Vagina (tissue), 2 donors: ENCODE data around the gene EXOC2. TPM values are rescaled to one million over a fixed set of nuclear protein-coding genes. Genes with fewer than 3 reads are reported as not detected.

Source experiments
- DNase-seq, 2 donors: peaks; one replicate each; pipeline ENCODE4 v3.0.0-alpha.2; 2017; ENCODE audit errors: extremely low spot score in 2 of 2
- H3K27ac ChIP-seq: fragments of 200-600 bp; sonication (generic); one replicate; pipeline ENCODE4 v1.5.1; 2019
- H3K27me3 ChIP-seq: fragments of 200-600 bp; sonication (generic); one replicate; pipeline ENCODE4 v1.5.1; 2019
- H3K36me3 ChIP-seq, 2 donors: fragments of 200-600 bp; sonication (generic); one replicate each; pipeline ENCODE4 v1.5.1; 2017 to 2019
- H3K4me1 ChIP-seq: fragments of 200-600 bp; sonication (generic); one replicate; pipeline ENCODE4 v1.5.1; 2019
- H3K4me3 ChIP-seq, 2 donors: fragments of 200-600 bp; sonication (generic); 1 replicate in 1 of 2; 2 replicates in 1 of 2; pipeline ENCODE4 v1.5.1; 2016 to 2019
- H3K9me3 ChIP-seq: fragments of 200-600 bp; sonication (generic); one replicate; pipeline ENCODE4 v1.5.1; 2019
- CTCF ChIP-seq, 3 experiments: fragments of 450-650 bp in 2 of 3; fragments of 200-600 bp in 1 of 3; sonication (generic) in 1 of 3; IDR thresholded peaks; one replicate each; pipeline ENCODE4 v1.5.1; 2017 to 2019; ENCODE audit warnings: antibody characterized with exemption in 3 of 3, mild to moderate bottlenecking in 2 of 3, moderate library complexity in 2 of 3
- POLR2A ChIP-seq, 2 donors: fragments of 450-650 bp; IDR thresholded peaks; one replicate each; pipeline ENCODE4 v1.6.1; 2017; ENCODE audit warnings: antibody characterized with exemption in 2 of 2, mild to moderate bottlenecking in 2 of 2, moderate library complexity in 2 of 2
- POLR2AphosphoS5 ChIP-seq, 2 donors: sonication (generic); formaldehyde crosslinking; IDR thresholded peaks; one replicate each; pipeline ENCODE4 v1.9.0; 2017; ENCODE audit warnings: antibody characterized with exemption in 2 of 2, mild to moderate bottlenecking in 2 of 2, low read depth in 1 of 2; ENCODE audit not compliant: insufficient read depth in 1 of 2
- intact Hi-C: fragments of 100-400 bp; cut with DNase I; formaldehyde crosslinking; loops from one replicate; pipeline ENCODE4 v1.15.1; 2023
- total RNA-seq: library from RNA; depleted of rRNA; stranded (reverse); fragments of >200 nt; gene quantifications from one replicate; pipeline ENCODE4 v1.2.3, GENCODE V29; 2016

EXOC2 gene
- total RNA-seq, 1 donor from 2014 or later: 23.6 TPM

DNA sequence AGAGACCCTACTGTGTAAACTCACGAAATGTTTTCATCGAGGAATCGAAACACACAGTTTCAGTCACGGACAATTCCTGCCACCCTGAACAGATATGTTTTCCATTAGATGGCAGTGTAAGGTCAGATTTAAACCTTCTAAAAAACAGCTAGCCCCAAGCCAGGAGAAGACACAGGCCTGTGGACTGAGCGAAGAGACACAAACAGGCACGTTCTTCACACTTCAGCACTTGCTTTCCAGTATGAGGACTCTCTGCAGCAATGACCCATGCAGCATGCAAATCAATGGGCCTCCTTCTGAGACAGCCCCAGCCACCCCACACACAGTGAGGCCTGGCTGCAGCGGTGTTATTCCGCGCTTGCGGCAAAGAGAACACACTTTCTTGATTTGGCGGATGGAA is 68.0 kb downstream of the EXOC2 start:
- Histone ChIP-seq H3K36me3 (peaks cover 0 to 14% of the 10 kb centered on the region in 2 donors), H3K4me1 (no peaks in the 10 kb centered on the region), H3K27ac (no peak overlapping the region), H3K9me3 (no peaks in the 10 kb centered on the region), H3K4me3 (no peak overlapping the region), H3K27me3 (no peaks in the 10 kb centered on the region)
- intact Hi-C loops: no loop called here
- no peak for DNase-seq
- TF ChIP-seq POLR2AphosphoS5 (IDR thresholded peaks at IDR 0.05; ENCODE audit: insufficient read depth in 1 of 2, low read depth in 1 of 2): no peak
- no peak for TF ChIP-seq CTCF (IDR thresholded peaks at IDR 0.05)
- no peak for TF ChIP-seq POLR2A (IDR thresholded peaks at IDR 0.05)

- H3K27ac ChIP-seq: no peak overlapping the region
- peaks cover 0 to 14% of the 10 kb centered on the region in 2 donors for H3K36me3 ChIP-seq
- no peaks in the 10 kb centered on the region for H3K9me3 ChIP-seq
- no peak for DNase-seq
- H3K27me3 ChIP-seq: no peaks in the 10 kb centered on the region
- H3K4me1 ChIP-seq: no peaks in the 10 kb centered on the region
- intact Hi-C loops: no loop called here
- no peak overlapping the region for H3K4me3 ChIP-seq
- no peak for TF ChIP-seq POLR2AphosphoS5 (IDR thresholded peaks at IDR 0.05; ENCODE audit: insufficient read depth in 1 of 2, low read depth in 1 of 2)
- no peak for TF ChIP-seq POLR2A (IDR thresholded peaks at IDR 0.05)
- no peak for TF ChIP-seq CTCF (IDR thresholded peaks at IDR 0.05)
These were observed 70.5 kb downstream of the EXOC2 start for GRCh38 chr6:622462-622861.

DNA sequence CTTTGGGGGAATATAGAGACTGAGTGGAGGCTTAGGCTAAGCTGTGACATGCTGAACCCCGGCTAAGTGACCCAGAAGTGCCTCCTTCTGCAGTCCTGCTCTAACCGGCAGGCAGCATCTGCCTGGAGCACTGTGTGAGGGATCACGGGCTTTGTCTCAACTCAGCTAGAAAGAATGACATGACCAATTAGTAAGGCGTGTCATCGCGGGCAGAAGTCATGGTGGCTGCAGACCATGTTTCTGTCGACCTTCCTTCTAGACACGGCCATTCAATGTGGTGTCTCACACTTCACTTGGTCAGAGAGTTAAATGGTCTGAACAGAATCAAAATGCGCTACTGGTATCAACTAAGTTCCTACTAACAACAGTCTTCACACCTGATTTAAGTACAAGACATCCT is 71.0 kb downstream of the EXOC2 start:
- no peaks in the 10 kb centered on the region for H3K4me1 ChIP-seq
- no peak overlapping the region for H3K4me3 ChIP-seq
- no peak overlapping the region for H3K27ac ChIP-seq
- intact Hi-C loops: no loop called here
- no peaks in the 10 kb centered on the region for H3K9me3 ChIP-seq
- TF ChIP-seq POLR2A (IDR thresholded peaks at IDR 0.05): no peak
- no peak for TF ChIP-seq POLR2AphosphoS5 (IDR thresholded peaks at IDR 0.05; ENCODE audit: insufficient read depth in 1 of 2, low read depth in 1 of 2)
- TF ChIP-seq CTCF (IDR thresholded peaks at IDR 0.05): no peak
- DNase-seq: no peak
- H3K36me3 ChIP-seq: peaks cover 0 to 14% of the 10 kb centered on the region in 2 donors
- no peaks in the 10 kb centered on the region for H3K27me3 ChIP-seq

- H3K4me3 ChIP-seq: no peak overlapping the region
- no peaks in the 10 kb centered on the region for H3K4me1 ChIP-seq
- H3K27me3 ChIP-seq: no peaks in the 10 kb centered on the region
- intact Hi-C loops: no loop called here
- no peak for DNase-seq
- H3K27ac ChIP-seq: no peak overlapping the region
- TF ChIP-seq POLR2A (IDR thresholded peaks at IDR 0.05): no peak
- no peak for TF ChIP-seq CTCF (IDR thresholded peaks at IDR 0.05)
- no peak for TF ChIP-seq POLR2AphosphoS5 (IDR thresholded peaks at IDR 0.05; ENCODE audit: insufficient read depth in 1 of 2, low read depth in 1 of 2)
- H3K36me3 ChIP-seq: peaks cover 0 to 14% of the 10 kb centered on the region in 2 donors
- H3K9me3 ChIP-seq: no peaks in the 10 kb centered on the region
These were observed 72.0 kb downstream of the EXOC2 start for GRCh38 chr6:620950-621349.

DNA sequence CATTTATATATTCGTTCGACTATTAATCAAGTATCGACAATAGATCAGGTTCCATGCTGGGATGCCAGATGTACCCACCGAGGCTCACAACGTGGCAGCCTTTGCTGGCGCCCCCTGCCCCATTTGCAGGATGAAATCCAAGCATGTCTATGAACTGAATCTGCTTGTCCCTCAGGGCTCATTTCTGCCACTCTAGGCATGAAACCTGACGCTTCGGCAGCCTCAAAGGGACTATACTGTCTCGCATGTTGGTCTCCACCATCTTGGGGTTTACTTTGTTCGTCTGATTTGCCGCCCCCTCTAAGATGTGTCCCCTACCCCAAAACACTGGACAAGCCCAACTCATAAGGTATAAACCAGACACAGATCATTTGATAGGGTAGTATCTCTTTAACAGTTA is 72.8 kb downstream of the EXOC2 start:
- Histone ChIP-seq H3K4me1 (no peaks in the 10 kb centered on the region), H3K4me3 (no peak overlapping the region), H3K27ac (no peak overlapping the region), H3K9me3 (no peaks in the 10 kb centered on the region), H3K27me3 (no peaks in the 10 kb centered on the region), H3K36me3 (peaks cover 0 to 16% of the 10 kb centered on the region in 2 donors)
- DNase-seq: no peak
- intact Hi-C loops: no loop called here
- no peak for TF ChIP-seq CTCF (IDR thresholded peaks at IDR 0.05)
